ENCODE data around the gene ABHD14A. TPM values are rescaled to one million over a fixed set of nuclear protein-coding genes. Genes with fewer than 3 reads are reported as not detected.

Gene ABHD14A
- total and polyA plus RNA-seq, 2 of the 13 experiments (the other 11 are each of a cell fraction or from before 2014, with no cell fraction given) = 29.5 to 46.9 TPM

DNA sequence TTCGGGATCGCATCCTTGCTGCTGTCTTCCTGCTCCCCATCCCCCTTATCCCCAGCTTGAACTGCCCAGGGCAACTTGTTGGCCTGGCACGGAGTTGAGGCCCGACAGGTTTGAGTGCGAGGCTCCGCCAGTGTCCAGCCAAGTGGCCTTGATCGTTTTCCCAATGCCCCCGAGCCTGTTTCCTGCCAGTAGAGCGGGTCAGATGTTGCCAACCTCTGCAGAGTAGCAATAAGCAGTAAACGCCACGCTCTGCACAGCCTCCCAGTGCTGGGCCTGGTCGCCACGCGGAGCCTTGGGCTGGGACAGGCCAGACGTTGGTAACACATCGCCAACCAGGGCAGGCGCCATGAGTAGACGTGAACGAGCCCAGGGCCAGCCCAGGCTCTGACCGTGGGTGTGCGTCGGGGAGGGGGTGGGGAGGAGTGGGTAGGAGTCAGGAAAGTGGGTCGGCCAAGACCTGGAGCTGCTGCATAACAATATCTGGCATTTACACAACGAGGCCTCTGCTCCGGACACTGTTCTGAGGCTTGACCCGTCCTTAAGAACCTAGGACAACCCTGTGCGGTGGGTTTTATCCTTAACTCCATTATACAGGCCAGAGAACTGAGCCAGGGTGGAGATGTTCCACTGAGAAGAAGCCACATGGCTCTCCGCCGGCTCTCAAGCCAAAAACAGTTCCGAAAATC lies 444 bp upstream of the ABHD14A start (continued):
- TF ChIP-seq CSRNP2 (CRISPR knock-in tag; conservative IDR thresholded peaks at IDR 0.05; ENCODE audit: low read depth) (no peak), EED (CRISPR knock-in tag; IDR thresholded peaks at IDR 0.05) (no peak), CHCHD3 (CRISPR knock-in tag; IDR thresholded peaks at IDR 0.05) (peak; percentile 72; the same call in 1 of the 2 replicates), TP53 (CRISPR knock-in tag; conservative IDR thresholded peaks at IDR 0.05) (no peak), MAFG (CRISPR knock-in tag; IDR thresholded peaks at IDR 0.05) (no peak), NR0B2 (CRISPR knock-in tag; IDR thresholded peaks at IDR 0.05) (peak; percentile 7; the same call in 1 of the 2 replicates), MZF1 (CRISPR knock-in tag; IDR thresholded peaks at IDR 0.05; ENCODE audit: borderline replicate concordance) (no peak), PBX2 (CRISPR knock-in tag; IDR thresholded peaks at IDR 0.05) (no peak), HMGA1 (CRISPR knock-in tag; conservative IDR thresholded peaks at IDR 0.05) (no peak), BCLAF1 (IDR thresholded peaks at IDR 0.05) (no peak), ZNF563 (CRISPR knock-in tag; IDR thresholded peaks at IDR 0.05) (peak; percentile 80; the same call in 1 of the 2 replicates), FOXJ3 (CRISPR knock-in tag; IDR thresholded peaks at IDR 0.05; ENCODE audit: borderline replicate concordance) (no peak), ZNF543 (CRISPR knock-in tag; IDR thresholded peaks at IDR 0.05) (no peak)
- TF ChIP-seq, protein P1, sequence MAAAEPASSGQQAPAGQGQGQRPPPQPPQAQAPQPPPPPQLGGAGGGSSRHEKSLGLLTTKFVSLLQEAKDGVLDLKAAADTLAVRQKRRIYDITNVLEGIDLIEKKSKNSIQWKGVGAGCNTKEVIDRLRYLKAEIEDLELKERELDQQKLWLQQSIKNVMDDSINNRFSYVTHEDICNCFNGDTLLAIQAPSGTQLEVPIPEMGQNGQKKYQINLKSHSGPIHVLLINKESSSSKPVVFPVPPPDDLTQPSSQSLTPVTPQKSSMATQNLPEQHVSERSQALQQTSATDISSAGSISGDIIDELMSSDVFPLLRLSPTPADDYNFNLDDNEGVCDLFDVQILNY (CRISPR knock-in tag; conservative IDR thresholded peaks at IDR 0.05) = no peak

Measured in HepG2 (cell line).